Progenitor cell of endocrine pancreas (in vitro differentiated cells): ENCODE results near the gene FER. TPM values are rescaled to one million over a fixed set of nuclear protein-coding genes. Genes with fewer than 3 reads are reported as not detected.
"Not testable (repeated sequence)": the region's sequence is repeated elsewhere in the genome, so short reads cannot be mapped to it uniquely, and the experiment has no call there.

ENCODE experiments used
- DNase-seq: peaks from one replicate; pipeline ENCODE4 v3.0.0; 2021; ENCODE audit warnings: low spot score; ENCODE audit not compliant: unreplicated experiment
- H3K27ac Mint-ChIP-seq: 2 replicates; pipeline ENCODE4 v1.8.0; 2021; ENCODE audit warnings: mild to moderate bottlenecking, moderate library complexity, mixed read lengths
- H3K27me3 Mint-ChIP-seq: 2 replicates; pipeline ENCODE4 v1.8.0; 2021; ENCODE audit warnings: mixed read lengths
- H3K36me3 Mint-ChIP-seq: 2 replicates; pipeline ENCODE4 v1.8.0; 2022; ENCODE audit warnings: mixed read lengths; ENCODE audit not compliant: insufficient read depth
- H3K4me1 Mint-ChIP-seq: 2 replicates; pipeline ENCODE4 v1.8.0; 2021; ENCODE audit warnings: low read depth, mixed read lengths
- H3K4me3 Mint-ChIP-seq: 2 replicates; pipeline ENCODE4 v1.8.0; 2021; ENCODE audit warnings: low read depth, mild to moderate bottlenecking, moderate library complexity, mixed read lengths
- H3K9me3 Mint-ChIP-seq: 2 replicates; pipeline ENCODE4 v1.8.0; 2021; ENCODE audit warnings: low read depth, mixed read lengths
- total RNA-seq: library from RNA; stranded (reverse); gene quantifications from 2 replicates; pipeline ENCODE4 v1.2.1, GENCODE V29; 2021
- TF ChIP-seq, protein P1 (sequence below): fragments of 200-600 bp; sonication (generic); IDR thresholded peaks from one replicate; pipeline ENCODE4 v1.5.0; 2021; ENCODE audit warnings: antibody characterized with exemption, mild to moderate bottlenecking; ENCODE audit not compliant: unreplicated experiment

The FER gene
- total RNA-seq, 1 donor from 2014 or later, result 34.8 TPM

DNA sequence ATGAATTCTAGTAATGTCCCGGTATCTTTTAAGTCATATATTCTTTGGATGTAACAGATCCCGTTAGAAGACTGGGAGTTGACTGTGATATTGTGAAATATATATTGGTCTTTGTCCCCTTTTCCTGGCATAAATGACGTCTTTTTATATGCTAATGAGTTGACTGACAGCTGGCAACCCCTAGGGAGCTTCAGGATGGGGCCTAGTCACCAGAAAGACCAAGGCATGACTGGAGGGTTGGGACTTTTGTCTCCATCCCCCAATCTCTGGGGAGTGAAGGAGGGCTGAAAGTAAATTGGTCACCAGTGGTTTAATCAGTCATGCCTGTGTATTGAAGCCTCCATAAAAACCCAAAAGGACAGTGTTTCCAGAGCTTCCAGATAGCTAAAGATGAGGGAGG, 420.5 kb downstream of the FER start:
- Mint-ChIP-seq H3K27me3 (no peaks in the 10 kb centered on the region), H3K9me3 (no peaks in the 10 kb centered on the region), H3K36me3 (no peaks in the 10 kb centered on the region), H3K4me3 (no peak overlapping the region), H3K4me1 (no peaks in the 10 kb centered on the region), H3K27ac (no peak overlapping the region)
- no peak for DNase-seq
- TF ChIP-seq, protein P1, sequence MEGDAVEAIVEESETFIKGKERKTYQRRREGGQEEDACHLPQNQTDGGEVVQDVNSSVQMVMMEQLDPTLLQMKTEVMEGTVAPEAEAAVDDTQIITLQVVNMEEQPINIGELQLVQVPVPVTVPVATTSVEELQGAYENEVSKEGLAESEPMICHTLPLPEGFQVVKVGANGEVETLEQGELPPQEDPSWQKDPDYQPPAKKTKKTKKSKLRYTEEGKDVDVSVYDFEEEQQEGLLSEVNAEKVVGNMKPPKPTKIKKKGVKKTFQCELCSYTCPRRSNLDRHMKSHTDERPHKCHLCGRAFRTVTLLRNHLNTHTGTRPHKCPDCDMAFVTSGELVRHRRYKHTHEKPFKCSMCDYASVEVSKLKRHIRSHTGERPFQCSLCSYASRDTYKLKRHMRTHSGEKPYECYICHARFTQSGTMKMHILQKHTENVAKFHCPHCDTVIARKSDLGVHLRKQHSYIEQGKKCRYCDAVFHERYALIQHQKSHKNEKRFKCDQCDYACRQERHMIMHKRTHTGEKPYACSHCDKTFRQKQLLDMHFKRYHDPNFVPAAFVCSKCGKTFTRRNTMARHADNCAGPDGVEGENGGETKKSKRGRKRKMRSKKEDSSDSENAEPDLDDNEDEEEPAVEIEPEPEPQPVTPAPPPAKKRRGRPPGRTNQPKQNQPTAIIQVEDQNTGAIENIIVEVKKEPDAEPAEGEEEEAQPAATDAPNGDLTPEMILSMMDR, result no peak

DNA sequence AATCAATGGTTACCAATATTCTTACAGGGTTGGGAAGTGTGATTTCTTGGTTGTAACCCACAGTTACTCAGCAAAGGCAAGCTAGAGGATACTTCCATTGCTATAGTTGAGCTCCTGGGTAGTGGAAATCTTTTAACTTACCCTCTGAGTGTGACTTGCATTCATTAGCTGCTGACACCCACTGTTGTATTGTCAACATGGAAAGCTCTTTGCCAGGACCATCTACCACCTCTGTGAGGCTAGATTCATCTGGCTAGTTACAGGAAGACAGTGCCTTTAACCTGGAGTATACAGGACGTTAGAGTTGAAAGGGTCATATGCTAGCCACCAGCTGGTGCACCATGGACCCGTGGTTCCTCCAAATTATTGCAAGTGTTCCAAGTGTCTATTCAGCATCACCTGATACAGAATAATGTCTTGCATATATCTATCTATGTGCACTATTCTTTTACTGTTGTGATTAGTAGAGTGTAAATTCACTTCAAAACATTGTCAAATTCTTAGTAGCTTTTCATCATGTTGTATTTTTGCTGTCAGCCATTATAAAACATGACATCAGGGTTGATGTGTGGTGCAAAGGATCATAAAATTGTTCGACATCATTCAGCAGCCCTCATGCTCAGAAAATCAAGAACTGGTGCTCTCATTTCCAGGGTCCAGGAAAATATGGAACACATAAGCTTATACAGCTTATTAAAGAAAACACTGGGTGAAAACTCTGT, 423.1 kb downstream of the FER start:
- TF ChIP-seq, protein P1, result no peak
- H3K9me3 Mint-ChIP-seq, result no peaks in the 10 kb centered on the region
- DNase-seq, result no peak
- no peak overlapping the region for H3K27ac Mint-ChIP-seq
- no peak overlapping the region for H3K4me3 Mint-ChIP-seq
- H3K36me3 Mint-ChIP-seq, result no peaks in the 10 kb centered on the region
- no peaks in the 10 kb centered on the region for H3K27me3 Mint-ChIP-seq
- no peaks in the 10 kb centered on the region for H3K4me1 Mint-ChIP-seq

DNA sequence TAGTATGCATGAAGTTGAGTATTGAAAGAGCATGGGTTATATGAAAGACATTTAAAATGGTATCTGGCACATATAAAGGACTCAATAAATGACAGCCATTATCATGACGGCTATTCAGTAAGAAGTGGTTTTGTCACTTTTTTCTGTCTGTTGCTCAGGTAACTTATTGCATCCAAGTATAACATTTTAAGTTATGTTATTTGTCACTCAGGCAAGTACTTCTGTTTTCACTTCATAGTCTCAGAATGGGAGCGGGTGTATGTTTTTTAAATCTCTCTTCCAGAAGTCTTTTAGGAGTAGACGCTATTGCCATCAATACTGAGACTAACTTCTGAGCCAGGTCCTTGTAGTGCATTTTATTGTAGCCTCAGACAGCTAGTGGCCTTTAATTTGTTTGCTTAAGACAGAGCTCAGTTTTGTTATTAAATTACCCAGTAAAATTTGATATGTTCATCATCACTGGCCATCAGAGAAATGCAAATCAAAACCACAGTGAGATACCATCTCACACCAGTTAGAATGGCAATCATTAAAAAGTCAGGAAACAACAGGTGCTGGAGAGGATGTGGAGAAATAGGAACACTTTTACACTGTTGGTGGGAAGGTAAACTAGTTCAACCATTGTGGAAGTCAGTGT, 423.9 kb downstream of the FER start:
- not testable (repeated sequence) for H3K27me3 Mint-ChIP-seq, DNase-seq, H3K9me3 Mint-ChIP-seq, H3K36me3 Mint-ChIP-seq, H3K4me3 Mint-ChIP-seq, H3K4me1 Mint-ChIP-seq, H3K27ac Mint-ChIP-seq

DNA sequence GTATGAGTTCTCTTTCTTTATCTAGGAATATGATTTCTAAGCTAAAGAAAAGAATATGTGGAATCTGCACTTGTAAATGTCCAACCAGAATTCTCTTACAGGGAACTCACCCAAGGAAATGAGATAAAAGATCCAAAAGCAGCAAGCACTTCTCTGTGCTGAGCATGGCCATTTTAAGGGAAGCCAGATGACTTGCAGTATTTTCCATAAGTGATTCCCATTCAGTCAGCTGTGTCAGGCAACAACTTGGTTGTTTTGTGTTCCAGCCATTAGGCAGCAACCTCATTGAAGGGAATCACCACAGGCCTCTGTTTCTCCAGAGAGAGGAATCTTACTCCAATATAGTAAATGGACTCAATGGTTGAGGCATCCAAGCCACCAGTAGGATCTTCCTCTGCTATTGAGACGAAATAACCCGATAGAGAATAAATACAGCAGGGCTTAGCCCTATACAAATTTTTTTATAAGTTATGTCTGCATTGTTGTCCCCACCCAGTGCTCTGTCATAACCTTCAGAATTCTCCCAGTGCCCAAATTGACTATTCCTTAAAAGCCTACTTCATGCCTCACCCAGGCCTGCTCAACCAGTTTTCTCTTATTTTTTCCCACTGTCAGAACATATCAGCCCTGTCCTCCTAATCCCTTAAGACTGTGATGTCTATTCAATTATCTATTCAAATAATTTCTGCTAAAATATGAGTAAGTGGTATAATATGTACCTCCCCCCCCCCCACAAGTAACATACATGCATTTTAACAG, 425.5 kb downstream of the FER start:
- DNase-seq, result no peak
- Mint-ChIP-seq H3K36me3 (no peaks in the 10 kb centered on the region), H3K4me3 (no peak overlapping the region)

DNA sequence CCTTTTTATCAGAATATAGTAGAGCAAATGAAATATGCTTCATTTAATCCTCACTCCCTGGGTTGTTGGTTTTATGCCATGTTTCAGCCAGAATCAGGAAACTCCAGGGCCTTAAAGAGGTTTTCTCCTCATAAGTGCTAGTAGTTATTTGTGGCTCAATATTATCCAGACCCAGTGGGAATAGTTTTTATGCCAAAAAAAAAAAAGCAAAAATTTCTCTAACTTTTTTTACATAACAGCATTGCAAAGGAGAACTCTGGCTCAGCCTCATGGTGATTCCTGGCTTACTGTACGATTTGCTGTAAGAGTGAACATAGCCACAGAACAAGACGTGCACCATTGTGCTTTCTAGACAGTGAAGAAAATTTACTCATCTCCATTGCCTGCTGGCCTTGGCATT, 429.5 kb downstream of the FER start:
- DNase-seq, result no peak
- H3K4me3 Mint-ChIP-seq, result no peak overlapping the region
- no peaks in the 10 kb centered on the region for H3K9me3 Mint-ChIP-seq

More for the DNA sequence above, 425.5 kb downstream of the FER start:
- Mint-ChIP-seq H3K27ac (no peak overlapping the region), H3K27me3 (no peaks in the 10 kb centered on the region), H3K4me1 (no peaks in the 10 kb centered on the region), H3K9me3 (no peaks in the 10 kb centered on the region)
- TF ChIP-seq, protein P1, result no peak

More for the DNA sequence above, 429.5 kb downstream of the FER start:
- H3K27me3 Mint-ChIP-seq, result no peaks in the 10 kb centered on the region
- TF ChIP-seq, protein P1, result no peak
- H3K36me3 Mint-ChIP-seq, result no peaks in the 10 kb centered on the region
- no peaks in the 10 kb centered on the region for H3K4me1 Mint-ChIP-seq
- no peak overlapping the region for H3K27ac Mint-ChIP-seq
